ENCODE data around the gene ATXN7.

The ATXN7 gene

DNA sequence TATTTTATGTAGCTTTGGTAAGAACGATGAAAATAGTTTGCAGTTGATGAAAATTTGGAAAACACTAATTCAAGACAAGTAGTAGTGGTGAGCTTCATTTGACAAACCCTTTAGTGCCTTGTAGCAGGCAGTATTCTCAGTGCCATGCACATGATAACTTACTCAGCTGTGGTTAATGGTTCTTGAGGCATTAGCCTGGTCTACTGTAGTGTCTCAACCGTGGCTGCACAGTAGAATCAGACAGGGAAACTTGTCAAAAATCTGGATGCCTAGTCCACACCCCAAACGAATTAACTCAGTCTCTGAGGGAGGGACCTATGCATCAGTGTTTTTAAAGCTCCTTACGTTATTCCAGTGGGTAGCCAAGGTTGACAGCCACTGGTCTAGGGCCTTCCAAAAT lies 114.2 kb downstream of the ATXN7 start:
- H3K9me3 ChIP-seq (ENCODE audit: control insufficient read depth, insufficient read depth, low read length) = no peaks in the 10 kb centered on the region
- H3K9ac ChIP-seq (ENCODE audit: low read depth, low read length) = no peak overlapping the region
- no peaks in the 10 kb centered on the region for H3K4me1 ChIP-seq (ENCODE audit: insufficient read depth, low read length)
- H3K36me3 ChIP-seq (ENCODE audit: insufficient read depth, low read length) = peaks cover 2% of the 10 kb centered on the region

- Histone ChIP-seq H3K4me1 (ENCODE audit: insufficient read depth, low read length) (no peaks in the 10 kb centered on the region), H3K36me3 (ENCODE audit: insufficient read depth, low read length) (peaks cover 2% of the 10 kb centered on the region), H3K9me3 (ENCODE audit: control insufficient read depth, insufficient read depth, low read length) (no peaks in the 10 kb centered on the region), H3K9ac (ENCODE audit: low read depth, low read length) (no peak overlapping the region)
Observed at GRCh38 chr3:63979093-63979885, 115.6 kb downstream of the ATXN7 start.

- H3K4me1 ChIP-seq (ENCODE audit: insufficient read depth, low read length) = no peaks in the 10 kb centered on the region
- no peaks in the 10 kb centered on the region for H3K9me3 ChIP-seq (ENCODE audit: control insufficient read depth, insufficient read depth, low read length)
- H3K36me3 ChIP-seq (ENCODE audit: insufficient read depth, low read length) = peaks cover 2% of the 10 kb centered on the region
- H3K9ac ChIP-seq (ENCODE audit: low read depth, low read length) = no peak overlapping the region
Observed at GRCh38 chr3:63980019-63980418, 116.4 kb downstream of the ATXN7 start.

DNA sequence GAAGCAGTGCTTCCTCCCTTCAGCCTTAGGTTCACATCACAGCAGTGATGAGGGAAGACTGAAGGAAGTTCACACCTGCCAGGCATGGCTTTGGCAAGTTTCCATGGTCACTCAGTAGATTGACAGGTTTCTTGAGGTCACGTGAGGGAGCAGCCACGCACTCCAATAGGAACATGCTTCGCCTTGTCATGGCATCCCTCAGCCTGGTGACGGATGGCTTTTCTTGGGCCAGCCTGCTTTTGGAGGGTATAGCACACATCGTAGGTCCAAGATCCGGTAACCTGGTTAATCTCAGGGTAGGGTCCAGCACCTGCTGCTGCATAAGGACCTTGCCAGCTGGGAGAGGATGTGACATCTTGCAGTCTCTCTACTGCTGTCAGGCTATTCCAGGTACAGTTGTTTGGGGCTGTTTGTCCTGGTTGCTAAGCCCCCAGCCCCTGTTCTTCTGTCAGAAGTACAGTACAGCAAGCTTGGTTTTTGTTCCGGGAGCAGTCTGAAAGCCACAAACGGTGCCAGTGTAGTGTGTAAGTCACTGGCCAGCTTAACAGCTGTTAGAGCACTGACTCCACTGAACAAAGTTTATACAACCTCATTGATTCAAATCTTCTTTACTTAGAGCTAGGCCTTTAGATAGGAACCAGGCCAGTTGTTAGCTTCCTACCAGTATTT lies 117.3 kb downstream of the ATXN7 start:
- Histone ChIP-seq H3K4me1 (ENCODE audit: insufficient read depth, low read length) (no peaks in the 10 kb centered on the region), H3K9me3 (ENCODE audit: control insufficient read depth, insufficient read depth, low read length) (no peaks in the 10 kb centered on the region), H3K9ac (ENCODE audit: low read depth, low read length) (no peak overlapping the region), H3K36me3 (ENCODE audit: insufficient read depth, low read length) (peaks cover 2% of the 10 kb centered on the region)

GRCh38 chr3:63981980-63982379 lies 118.3 kb downstream of the ATXN7 start:
- H3K36me3 ChIP-seq (ENCODE audit: insufficient read depth, low read length) = no peaks in the 10 kb centered on the region; the same call in none of the 2 replicates
- H3K9me3 ChIP-seq (ENCODE audit: control insufficient read depth, insufficient read depth, low read length) = no peaks in the 10 kb centered on the region
- no peak overlapping the region for H3K9ac ChIP-seq (ENCODE audit: low read depth, low read length)
- H3K4me1 ChIP-seq (ENCODE audit: insufficient read depth, low read length) = no peaks in the 10 kb centered on the region

DNA sequence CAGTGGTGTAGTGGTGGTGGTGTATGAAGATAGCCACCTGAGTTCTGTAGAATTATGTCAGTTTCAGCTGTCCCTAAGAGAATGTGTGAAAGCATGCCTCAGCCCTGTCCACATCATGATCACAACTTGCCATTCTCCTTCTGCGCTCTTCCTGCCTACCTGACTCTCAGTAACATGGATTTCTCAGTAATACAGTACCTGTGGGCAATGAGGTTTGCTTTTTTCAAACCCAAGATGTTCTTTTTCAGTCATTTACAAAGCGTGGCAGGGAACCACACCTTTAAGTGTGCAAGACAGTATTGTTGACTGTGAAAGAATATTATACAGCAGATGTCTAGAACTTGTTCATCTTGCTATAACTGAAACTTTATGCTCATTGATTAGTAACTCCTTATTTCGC lies 120.7 kb downstream of the ATXN7 start:
- H3K36me3 ChIP-seq (ENCODE audit: insufficient read depth, low read length) = peaks cover 8% of the 10 kb centered on the region

DNA sequence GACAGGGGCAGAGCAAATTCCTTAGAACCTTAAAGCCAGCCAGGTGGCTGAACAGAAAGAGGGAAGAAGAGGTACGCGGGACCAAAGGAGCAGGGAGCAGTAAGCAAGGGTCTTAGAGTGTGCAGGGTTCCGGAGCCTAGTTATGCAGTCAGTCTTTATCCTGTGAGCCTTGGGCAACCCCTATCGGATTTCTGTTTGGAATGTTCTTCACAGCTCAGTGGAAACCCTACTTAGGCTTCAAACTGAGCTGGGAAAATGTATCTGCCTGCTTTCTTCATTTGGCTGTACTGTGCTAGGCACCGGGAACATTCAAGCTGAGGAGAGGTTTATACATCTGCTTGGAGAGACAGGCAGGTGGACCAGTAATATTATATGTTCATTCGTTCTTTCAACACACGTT lies 122.5 kb downstream of the ATXN7 start:
- no peaks in the 10 kb centered on the region for H3K9me3 ChIP-seq (ENCODE audit: control insufficient read depth, insufficient read depth, low read length)
- H3K9ac ChIP-seq (ENCODE audit: low read depth, low read length) = no peak overlapping the region
- H3K4me1 ChIP-seq (ENCODE audit: insufficient read depth, low read length) = no peaks in the 10 kb centered on the region
- peaks cover 8% of the 10 kb centered on the region for H3K36me3 ChIP-seq (ENCODE audit: insufficient read depth, low read length)

More for the DNA sequence above, 120.7 kb downstream of the ATXN7 start:
- Histone ChIP-seq H3K4me1 (ENCODE audit: insufficient read depth, low read length) (no peaks in the 10 kb centered on the region), H3K9me3 (ENCODE audit: control insufficient read depth, insufficient read depth, low read length) (no peaks in the 10 kb centered on the region), H3K9ac (ENCODE audit: low read depth, low read length) (no peak overlapping the region)

GRCh38 chr3:63986831-63987230 lies 123.2 kb downstream of the ATXN7 start:
- H3K36me3 ChIP-seq (ENCODE audit: insufficient read depth, low read length) = peaks cover 8% of the 10 kb centered on the region
- H3K9ac ChIP-seq (ENCODE audit: low read depth, low read length) = no peak overlapping the region
- no peaks in the 10 kb centered on the region for H3K9me3 ChIP-seq (ENCODE audit: control insufficient read depth, insufficient read depth, low read length)
- no peaks in the 10 kb centered on the region for H3K4me1 ChIP-seq (ENCODE audit: insufficient read depth, low read length)

DNA sequence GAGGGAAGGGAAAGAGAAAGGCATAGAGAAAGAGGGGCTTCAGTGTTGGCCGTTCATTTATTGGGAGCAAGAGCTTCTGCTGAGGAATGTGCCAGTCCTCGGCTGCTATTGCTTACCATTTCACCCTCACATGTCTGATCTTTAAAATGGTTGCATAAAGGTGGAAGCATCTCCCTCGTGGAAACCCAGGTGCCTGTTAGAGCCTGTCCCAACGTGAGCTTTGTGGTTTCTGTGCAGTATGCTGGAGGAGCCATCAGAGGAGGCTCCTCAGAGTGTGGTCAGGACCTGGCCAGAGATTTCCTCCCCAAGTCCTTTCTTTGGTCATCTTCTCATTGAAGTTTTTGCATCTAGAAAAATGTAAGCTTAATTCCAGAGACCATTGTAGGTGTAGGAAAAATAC lies 125.3 kb downstream of the ATXN7 start:
- Histone ChIP-seq H3K36me3 (ENCODE audit: insufficient read depth, low read length) (peaks cover 12% of the 10 kb centered on the region), H3K9ac (ENCODE audit: low read depth, low read length) (no peak overlapping the region), H3K9me3 (ENCODE audit: control insufficient read depth, insufficient read depth, low read length) (no peaks in the 10 kb centered on the region), H3K4me1 (ENCODE audit: insufficient read depth, low read length) (peaks cover 8% of the 10 kb centered on the region; the same call in 1 of the 2 replicates)

DNA sequence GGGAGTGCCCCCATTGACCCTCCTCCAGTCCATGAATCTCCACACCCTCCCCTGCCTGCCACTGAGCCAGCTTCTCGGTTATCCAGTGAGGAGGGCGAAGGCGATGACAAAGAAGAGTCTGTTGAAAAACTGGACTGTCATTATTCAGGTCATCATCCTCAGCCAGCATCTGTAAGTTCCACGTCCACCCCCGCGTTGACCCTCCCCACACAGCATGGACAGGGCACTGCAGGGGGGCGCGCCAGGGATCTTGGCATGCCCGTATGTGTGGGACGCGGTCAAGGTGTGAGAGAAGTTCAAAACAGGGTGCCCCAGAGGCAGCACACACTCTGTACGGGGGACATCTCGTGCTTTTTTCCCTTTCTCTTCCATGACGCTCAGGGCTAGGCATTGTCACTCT lies 126.5 kb downstream of the ATXN7 start:
- Histone ChIP-seq H3K9me3 (ENCODE audit: control insufficient read depth, insufficient read depth, low read length) (no peaks in the 10 kb centered on the region), H3K9ac (ENCODE audit: low read depth, low read length) (no peak overlapping the region), H3K4me1 (ENCODE audit: insufficient read depth, low read length) (peaks cover 8% of the 10 kb centered on the region; the same call in 1 of the 2 replicates), H3K36me3 (ENCODE audit: insufficient read depth, low read length) (peaks cover 12% of the 10 kb centered on the region)

GRCh38 chr3:63990733-63991132 lies 127.1 kb downstream of the ATXN7 start:
- no peak overlapping the region for H3K9ac ChIP-seq (ENCODE audit: low read depth, low read length)
- no peaks in the 10 kb centered on the region for H3K9me3 ChIP-seq (ENCODE audit: control insufficient read depth, insufficient read depth, low read length)
- H3K4me1 ChIP-seq (ENCODE audit: insufficient read depth, low read length) = peaks cover 8% of the 10 kb centered on the region; the same call in 1 of the 2 replicates
- H3K36me3 ChIP-seq (ENCODE audit: insufficient read depth, low read length) = peaks cover 12% of the 10 kb centered on the region

- Histone ChIP-seq H3K9ac (ENCODE audit: low read depth, low read length) (no peak overlapping the region), H3K9me3 (ENCODE audit: control insufficient read depth, insufficient read depth, low read length) (no peaks in the 10 kb centered on the region), H3K36me3 (ENCODE audit: insufficient read depth, low read length) (peaks cover 12% of the 10 kb centered on the region), H3K4me1 (ENCODE audit: insufficient read depth, low read length) (peaks cover 8% of the 10 kb centered on the region; the same call in 1 of the 2 replicates)
Observed at GRCh38 chr3:63991666-63992065, 128.0 kb downstream of the ATXN7 start.

DNA sequence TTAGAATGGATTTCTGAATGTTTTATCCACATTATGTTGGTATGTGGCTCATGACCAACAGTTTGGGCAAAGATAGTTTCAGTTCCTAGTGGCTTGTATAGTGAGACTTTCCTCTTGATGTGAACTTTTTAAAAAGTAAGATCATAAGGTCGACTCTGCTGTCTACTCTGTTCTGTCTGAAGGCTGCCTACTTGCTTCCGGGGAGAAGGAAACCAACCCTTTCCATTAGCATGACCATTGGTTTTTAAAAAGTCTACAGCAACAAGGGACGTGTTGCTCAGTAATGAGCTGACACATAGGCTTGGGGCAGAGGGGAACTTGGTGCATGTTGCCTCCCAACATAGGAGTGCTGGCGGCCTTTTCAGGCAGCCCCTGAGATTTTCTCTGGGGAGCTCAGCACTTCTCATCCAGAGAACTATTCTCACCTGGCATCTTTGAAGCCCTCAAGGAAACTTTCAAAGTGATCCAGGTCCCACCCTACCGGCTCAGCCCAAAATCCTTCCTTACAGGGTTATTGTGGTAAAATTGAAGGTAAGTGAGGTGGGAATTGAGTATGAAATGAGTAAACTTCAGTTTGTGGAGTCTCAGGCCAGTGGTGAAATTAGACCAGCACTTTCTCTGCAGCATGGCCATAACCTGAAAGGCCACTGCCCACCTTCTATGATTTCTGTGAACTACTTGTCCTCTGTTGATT lies 129.0 kb downstream of the ATXN7 start:
- H3K36me3 ChIP-seq (ENCODE audit: insufficient read depth, low read length) = peaks cover 12% of the 10 kb centered on the region
- no peaks in the 10 kb centered on the region for H3K9me3 ChIP-seq (ENCODE audit: control insufficient read depth, insufficient read depth, low read length)
- no peak overlapping the region for H3K9ac ChIP-seq (ENCODE audit: low read depth, low read length)
- peaks cover 8% of the 10 kb centered on the region; the same call in 1 of the 2 replicates for H3K4me1 ChIP-seq (ENCODE audit: insufficient read depth, low read length)

DNA sequence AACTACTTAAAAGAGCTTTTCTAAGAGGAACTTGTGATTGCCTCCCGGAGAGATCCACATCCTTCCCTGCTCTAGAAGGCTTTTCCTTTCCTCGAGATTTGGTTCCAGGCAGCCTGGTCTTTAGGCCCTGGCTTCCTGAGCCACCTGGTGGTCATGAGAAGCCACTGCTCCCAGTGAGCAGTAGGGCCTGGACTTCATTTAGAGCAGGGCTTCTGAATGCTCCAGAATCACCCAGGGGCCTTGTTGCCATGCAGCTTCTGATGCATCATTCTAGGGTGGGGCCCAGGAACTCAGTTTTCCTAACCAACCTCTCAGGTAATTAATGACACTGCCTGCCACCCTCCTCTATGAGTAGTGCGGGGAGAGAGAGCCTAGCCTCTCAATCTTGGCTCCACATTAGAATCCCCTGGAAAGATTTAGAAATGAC lies 130.0 kb downstream of the ATXN7 start:
- H3K4me1 ChIP-seq (ENCODE audit: insufficient read depth, low read length) = peaks cover 8% of the 10 kb centered on the region; the same call in 1 of the 2 replicates
- no peaks in the 10 kb centered on the region for H3K9me3 ChIP-seq (ENCODE audit: control insufficient read depth, insufficient read depth, low read length)
- no peak overlapping the region for H3K9ac ChIP-seq (ENCODE audit: low read depth, low read length)
- H3K36me3 ChIP-seq (ENCODE audit: insufficient read depth, low read length) = peaks cover 4% of the 10 kb centered on the region
